ENCODE data around the gene PTPRA.
"Not testable (repeated sequence)": the region's sequence is repeated elsewhere in the genome, so short reads cannot be mapped to it uniquely, and the experiment has no call there.

The PTPRA gene

DNA sequence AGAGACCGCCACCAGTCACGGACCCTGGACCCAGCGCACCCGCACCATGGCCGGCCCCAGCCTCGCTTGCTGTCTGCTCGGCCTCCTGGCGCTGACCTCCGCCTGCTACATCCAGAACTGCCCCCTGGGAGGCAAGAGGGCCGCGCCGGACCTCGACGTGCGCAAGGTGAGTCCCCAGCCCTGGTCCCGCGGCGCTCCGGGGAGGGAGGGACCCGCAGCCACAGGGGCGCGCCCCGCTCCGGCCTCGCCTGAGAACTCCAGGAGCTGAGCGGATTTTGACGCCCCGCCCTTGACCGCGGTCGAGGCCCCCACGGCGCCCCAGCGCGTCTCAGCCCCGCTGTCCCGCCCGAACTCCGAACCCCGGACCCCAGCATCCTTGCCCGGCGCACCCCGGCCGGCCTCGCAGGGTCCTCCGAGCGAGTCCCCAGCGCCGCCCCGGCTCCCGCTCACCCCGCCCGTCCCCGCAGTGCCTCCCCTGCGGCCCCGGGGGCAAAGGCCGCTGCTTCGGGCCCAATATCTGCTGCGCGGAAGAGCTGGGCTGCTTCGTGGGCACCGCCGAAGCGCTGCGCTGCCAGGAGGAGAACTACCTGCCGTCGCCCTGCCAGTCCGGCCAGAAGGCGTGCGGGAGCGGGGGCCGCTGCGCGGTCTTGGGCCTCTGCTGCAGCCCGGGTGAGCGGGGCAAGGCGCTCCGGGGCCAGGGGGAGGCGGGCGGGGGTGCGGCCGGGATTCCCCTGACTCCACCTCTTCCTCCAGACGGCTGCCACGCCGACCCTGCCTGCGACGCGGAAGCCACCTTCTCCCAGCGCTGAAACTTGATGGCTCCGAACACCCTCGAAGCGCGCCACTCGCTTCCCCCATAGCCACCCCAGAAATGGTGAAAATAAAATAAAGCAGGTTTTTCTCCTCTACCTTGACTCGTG, 198.6 kb downstream of the PTPRA start, which contains the start of gene OXT:
OXT (plus strand) TSS at position 11 of the 920 bp plus-strand sequence; CDS start at position 47, 36 bp downstream.
- H3K4ac ChIP-seq (ENCODE audit: low read length) = no peak within 1 kb of the TSS
- DNase-seq (ENCODE audit: low spot score) = no peak
- peak within 1 kb of the TSS in 1 of 2 donors; percentile 74 for H3K4me3 ChIP-seq (ENCODE audit: low read length in 2 of 2)
- H2AFZ ChIP-seq (ENCODE audit: low read length) = peak within 1 kb of the TSS; percentile 87
- peak within 1 kb of the TSS; percentile 64 for H3K4me2 ChIP-seq (ENCODE audit: insufficient read depth, low read length, poor library complexity, severe bottlenecking)
- peaks cover 0 to 12% of the 10 kb centered on the region in 2 donors for H3K4me1 ChIP-seq (ENCODE audit: control insufficient read depth in 2 of 2, insufficient read depth in 1 of 2, low read depth in 1 of 2, low read length in 2 of 2)
- H3K36me3 ChIP-seq (replicated peaks in 1 of 2; ENCODE audit: control insufficient read depth in 2 of 2, insufficient read depth in 2 of 2, low read length in 2 of 2) = no peaks in the 10 kb centered on the region
- no peak within 1 kb of the TSS for H2BK15ac ChIP-seq (ENCODE audit: low read length)
- H2BK12ac ChIP-seq (ENCODE audit: low read length) = no peak within 1 kb of the TSS
- H3K79me1 ChIP-seq (ENCODE audit: low read depth, low read length) = peaks cover 3% of the 10 kb centered on the region
- peak within 1 kb of the TSS; percentile 83 for H3K14ac ChIP-seq (ENCODE audit: low read length)
- H3K27ac ChIP-seq (replicated peaks; ENCODE audit: low read length) = no peak within 1 kb of the TSS
- no CpG with 5 or more reads among the region's 95 CpGs for WGBS, 2 donors (ENCODE audit: extremely low coverage in 2 of 2, insufficient read length in 2 of 2, insufficient replicate concordance in 1 of 2)
- peak within 1 kb of the TSS; percentile 35 for H3K9ac ChIP-seq (ENCODE audit: low read depth, low read length, poor library complexity)
- no peak within 1 kb of the TSS for H2BK5ac ChIP-seq (ENCODE audit: low read length)
- peaks cover 9 to 25% (median 10%) of the 10 kb centered on the region in 3 experiments for H3K27me3 ChIP-seq (ENCODE audit: control insufficient read depth in 3 of 3, insufficient read depth in 3 of 3, low read depth in 1 of 3, low read length in 3 of 3)
- H4K8ac ChIP-seq (ENCODE audit: low read depth, low read length) = peak within 1 kb of the TSS; percentile 23
- H3K9me3 ChIP-seq (replicated peaks in 1 of 2; ENCODE audit: control insufficient read depth in 2 of 2, insufficient read depth in 1 of 2, low read depth in 1 of 2, low read length in 2 of 2) = no peaks in the 10 kb centered on the region
- H2BK120ac ChIP-seq (ENCODE audit: low read depth, low read length) = no peak within 1 kb of the TSS
- peak within 1 kb of the TSS; percentile 63 for H2AK5ac ChIP-seq (ENCODE audit: low read depth, low read length)
- H3K23ac ChIP-seq (ENCODE audit: low read depth, low read length, poor library complexity) = no peak within 1 kb of the TSS
- no peak within 1 kb of the TSS for H4K91ac ChIP-seq (ENCODE audit: low read depth, low read length, poor library complexity)
- H3K18ac ChIP-seq (ENCODE audit: low read length) = peak within 1 kb of the TSS; percentile 86

DNA sequence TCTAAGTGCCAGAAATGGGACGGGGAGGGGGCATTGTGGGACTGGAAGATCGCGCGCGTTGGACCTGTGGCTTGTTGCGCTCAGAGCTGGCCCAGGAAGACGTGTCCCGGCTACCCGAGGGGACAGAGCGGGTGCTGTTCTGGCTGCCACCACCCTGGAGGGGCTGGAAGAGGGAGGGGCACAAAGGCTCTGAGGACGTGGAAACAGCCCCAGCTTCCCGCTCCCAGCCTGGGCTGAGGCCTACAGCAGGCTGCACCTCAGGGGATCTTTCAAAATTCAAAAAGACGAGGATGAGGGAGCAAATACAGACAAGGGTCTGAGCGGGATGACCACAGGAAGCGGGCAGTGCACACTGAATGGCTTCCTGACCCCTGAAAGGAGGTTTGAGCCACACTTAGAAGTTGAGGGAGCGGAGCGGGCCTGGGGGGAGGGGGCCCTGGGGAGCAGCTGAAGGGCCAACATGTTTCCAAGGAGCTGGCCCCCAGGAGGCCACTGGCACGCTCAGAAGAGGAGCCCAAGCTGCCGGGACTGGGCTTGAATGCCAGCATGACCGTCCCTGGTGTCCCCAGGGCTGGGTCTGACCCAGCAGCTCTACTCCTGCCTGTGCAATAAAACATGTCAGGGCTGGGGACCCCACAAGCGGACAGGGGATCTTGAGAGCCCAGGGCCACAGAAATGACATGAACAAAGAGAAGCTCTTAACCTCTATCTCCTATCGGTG, 199.4 kb downstream of the PTPRA start:
- H3K27ac ChIP-seq (replicated peaks; ENCODE audit: low read length) = no peak overlapping the region
- H3K9ac ChIP-seq (ENCODE audit: low read depth, low read length, poor library complexity) = no peak overlapping the region
- peak overlapping the region; percentile 64 for H3K4me2 ChIP-seq (ENCODE audit: insufficient read depth, low read length, poor library complexity, severe bottlenecking)
- H3K18ac ChIP-seq (ENCODE audit: low read length) = peak overlapping the region; percentile 86
- peaks cover 3% of the 10 kb centered on the region for H3K79me1 ChIP-seq (ENCODE audit: low read depth, low read length)
- H2BK120ac ChIP-seq (ENCODE audit: low read depth, low read length) = no peak overlapping the region
- no peak overlapping the region for H2BK5ac ChIP-seq (ENCODE audit: low read length)
- peaks cover 0 to 12% of the 10 kb centered on the region in 2 donors for H3K4me1 ChIP-seq (ENCODE audit: control insufficient read depth in 2 of 2, insufficient read depth in 1 of 2, low read depth in 1 of 2, low read length in 2 of 2)
- H4K91ac ChIP-seq (ENCODE audit: low read depth, low read length, poor library complexity) = no peak overlapping the region
- no peak overlapping the region for H3K14ac ChIP-seq (ENCODE audit: low read length)
- H2AK5ac ChIP-seq (ENCODE audit: low read depth, low read length) = no peak overlapping the region
- peaks cover 10 to 25% (median 10%) of the 10 kb centered on the region in 3 experiments for H3K27me3 ChIP-seq (ENCODE audit: control insufficient read depth in 3 of 3, insufficient read depth in 3 of 3, low read depth in 1 of 3, low read length in 3 of 3)
- H2BK12ac ChIP-seq (ENCODE audit: low read length) = no peak overlapping the region
- H3K36me3 ChIP-seq (replicated peaks in 1 of 2; ENCODE audit: control insufficient read depth in 2 of 2, insufficient read depth in 2 of 2, low read length in 2 of 2) = no peaks in the 10 kb centered on the region
- no peak overlapping the region for H2BK15ac ChIP-seq (ENCODE audit: low read length)
- no CpG with 5 or more reads among the region's 22 CpGs for WGBS, 2 donors (ENCODE audit: extremely low coverage in 2 of 2, insufficient read length in 2 of 2, insufficient replicate concordance in 1 of 2)
- no peaks in the 10 kb centered on the region for H3K9me3 ChIP-seq (replicated peaks in 1 of 2; ENCODE audit: control insufficient read depth in 2 of 2, insufficient read depth in 1 of 2, low read depth in 1 of 2, low read length in 2 of 2)
- peak overlapping the region; percentile 87 for H2AFZ ChIP-seq (ENCODE audit: low read length)
- H3K4ac ChIP-seq (ENCODE audit: low read length) = no peak overlapping the region
- H3K23ac ChIP-seq (ENCODE audit: low read depth, low read length, poor library complexity) = no peak overlapping the region
- no peak overlapping the region for H4K8ac ChIP-seq (ENCODE audit: low read depth, low read length)
- no peak overlapping the region for H3K4me3 ChIP-seq (ENCODE audit: low read length in 2 of 2)
- DNase-seq (ENCODE audit: low spot score) = no peak

DNA sequence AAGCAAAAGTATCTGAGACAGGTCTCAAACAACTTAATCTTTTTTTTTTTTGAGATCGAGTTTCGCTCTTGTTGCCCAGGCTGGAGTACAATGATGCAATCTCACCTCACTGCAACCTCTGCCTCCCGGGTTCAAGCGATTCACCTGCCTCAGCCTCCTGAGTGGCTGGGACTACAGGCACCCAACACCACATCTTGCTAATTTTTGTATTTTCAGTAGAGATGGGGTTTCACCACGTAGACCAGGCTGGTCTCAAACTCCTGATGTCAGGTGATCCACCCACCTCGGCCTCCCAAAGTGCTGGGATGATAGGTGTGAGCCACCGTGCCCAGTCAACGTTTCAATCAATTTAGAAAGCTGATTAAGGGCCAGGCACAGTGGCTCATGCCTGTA, 200.0 kb downstream of the PTPRA start:
- not testable (repeated sequence) for H2AFZ ChIP-seq (ENCODE audit: low read length); H3K4me3 ChIP-seq (ENCODE audit: low read length in 2 of 2); H2BK15ac ChIP-seq (ENCODE audit: low read length); H3K23ac ChIP-seq (ENCODE audit: low read depth, low read length, poor library complexity); H2BK120ac ChIP-seq (ENCODE audit: low read depth, low read length); H3K27ac ChIP-seq (replicated peaks; ENCODE audit: low read length); H3K4me2 ChIP-seq (ENCODE audit: insufficient read depth, low read length, poor library complexity, severe bottlenecking); H3K4ac ChIP-seq (ENCODE audit: low read length); H3K18ac ChIP-seq (ENCODE audit: low read length); H2AK5ac ChIP-seq (ENCODE audit: low read depth, low read length); H2BK5ac ChIP-seq (ENCODE audit: low read length); DNase-seq (ENCODE audit: low spot score); H4K91ac ChIP-seq (ENCODE audit: low read depth, low read length, poor library complexity); H3K4me1 ChIP-seq (ENCODE audit: control insufficient read depth in 2 of 2, insufficient read depth in 1 of 2, low read depth in 1 of 2, low read length in 2 of 2); H3K36me3 ChIP-seq (replicated peaks in 1 of 2; ENCODE audit: control insufficient read depth in 2 of 2, insufficient read depth in 2 of 2, low read length in 2 of 2); H4K8ac ChIP-seq (ENCODE audit: low read depth, low read length); H3K79me1 ChIP-seq (ENCODE audit: low read depth, low read length); H3K9me3 ChIP-seq (replicated peaks in 1 of 2; ENCODE audit: control insufficient read depth in 2 of 2, insufficient read depth in 1 of 2, low read depth in 1 of 2, low read length in 2 of 2); H3K14ac ChIP-seq (ENCODE audit: low read length); H3K9ac ChIP-seq (ENCODE audit: low read depth, low read length, poor library complexity); H2BK12ac ChIP-seq (ENCODE audit: low read length)
- peaks cover 10 to 25% (median 14%) of the 10 kb centered on the region in 3 experiments for H3K27me3 ChIP-seq (ENCODE audit: control insufficient read depth in 3 of 3, insufficient read depth in 3 of 3, low read depth in 1 of 3, low read length in 3 of 3)
- no CpG with 5 or more reads among the region's 8 CpGs for WGBS, 2 donors (ENCODE audit: extremely low coverage in 2 of 2, insufficient read length in 2 of 2, insufficient replicate concordance in 1 of 2)

DNA sequence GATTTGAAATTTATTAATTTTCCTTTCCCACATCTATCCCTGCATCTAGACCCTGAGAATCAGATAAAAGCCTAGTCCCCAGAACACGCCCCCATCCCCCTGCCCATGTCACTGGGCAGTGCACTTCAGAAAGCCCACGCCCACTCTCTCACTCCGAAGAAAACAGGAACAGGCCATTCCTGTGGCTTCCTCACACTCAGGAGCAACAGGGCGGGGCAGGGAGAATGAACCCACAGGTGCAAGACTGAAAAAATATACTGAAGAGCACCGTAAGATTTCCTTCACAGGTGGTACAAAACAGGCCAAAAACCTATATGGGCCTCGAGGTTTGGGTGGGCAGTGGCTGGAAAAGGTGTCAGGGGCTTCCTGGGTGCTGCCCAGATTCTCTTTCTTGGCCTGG, 201.5 kb downstream of the PTPRA start:
- Histone ChIP-seq H3K4me3 (ENCODE audit: low read length in 2 of 2) (no peak overlapping the region), H2BK5ac (ENCODE audit: low read length) (no peak overlapping the region), H2BK12ac (ENCODE audit: low read length) (no peak overlapping the region), H4K8ac (ENCODE audit: low read depth, low read length) (no peak overlapping the region), H2AFZ (ENCODE audit: low read length) (no peak overlapping the region), H4K91ac (ENCODE audit: low read depth, low read length, poor library complexity) (no peak overlapping the region), H3K4me2 (ENCODE audit: insufficient read depth, low read length, poor library complexity, severe bottlenecking) (no peak overlapping the region), H3K4ac (ENCODE audit: low read length) (no peak overlapping the region), H3K14ac (ENCODE audit: low read length) (no peak overlapping the region), H3K27me3 (ENCODE audit: control insufficient read depth in 3 of 3, insufficient read depth in 3 of 3, low read depth in 1 of 3, low read length in 3 of 3) (peaks cover 10 to 25% (median 19%) of the 10 kb centered on the region in 3 experiments), H2BK15ac (ENCODE audit: low read length) (no peak overlapping the region), H3K18ac (ENCODE audit: low read length) (no peak overlapping the region), H2BK120ac (ENCODE audit: low read depth, low read length) (no peak overlapping the region), H3K9ac (ENCODE audit: low read depth, low read length, poor library complexity) (no peak overlapping the region), H3K4me1 (ENCODE audit: control insufficient read depth in 2 of 2, insufficient read depth in 1 of 2, low read depth in 1 of 2, low read length in 2 of 2) (peaks cover 0 to 8% of the 10 kb centered on the region in 2 donors), H3K23ac (ENCODE audit: low read depth, low read length, poor library complexity) (no peak overlapping the region), H3K36me3 (replicated peaks in 1 of 2; ENCODE audit: control insufficient read depth in 2 of 2, insufficient read depth in 2 of 2, low read length in 2 of 2) (no peaks in the 10 kb centered on the region), H3K79me1 (ENCODE audit: low read depth, low read length) (peaks cover 3% of the 10 kb centered on the region), H2AK5ac (ENCODE audit: low read depth, low read length) (peak overlapping the region; percentile 7), H3K9me3 (replicated peaks in 1 of 2; ENCODE audit: control insufficient read depth in 2 of 2, insufficient read depth in 1 of 2, low read depth in 1 of 2, low read length in 2 of 2) (no peaks in the 10 kb centered on the region), H3K27ac (replicated peaks; ENCODE audit: low read length) (no peak overlapping the region)
- DNase-seq (ENCODE audit: low spot score) = no peak
- WGBS, 2 donors (ENCODE audit: extremely low coverage in 2 of 2, insufficient read length in 2 of 2, insufficient replicate concordance in 1 of 2) = no CpG with 5 or more reads among the region's 6 CpGs
